NCI-H510A treated with DMSO at 0.1 percent for 48 hours (cell line): ENCODE measurements around the gene ATAD3B.
"Not testable (repeated sequence)": the region's sequence is repeated elsewhere in the genome, so short reads cannot be mapped to it uniquely, and the experiment has no call there.

Experiments
- DNase-seq: peaks from one replicate; lab custom pipeline; 2025; lab: John Stamatoyannopoulos, UW

Gene ATAD3B

GRCh38 chr1:1432951-1433803, 38.4 kb upstream of the ATAD3B start:
- peak; percentile 100 for DNase-seq

- DNase-seq: peak; percentile 74
These were observed 37.8 kb upstream of the ATAD3B start for GRCh38 chr1:1433804-1434130.

- peak; percentile 43 for DNase-seq
These were observed 37.3 kb upstream of the ATAD3B start for GRCh38 chr1:1434131-1434823.

GRCh38 chr1:1434824-1435105, 36.8 kb upstream of the ATAD3B start:
- DNase-seq: no peak

- peak; percentile 92 for DNase-seq
These were observed 36.3 kb upstream of the ATAD3B start, which contains the start of gene VWA1 for GRCh38 chr1:1435106-1435903. Gene VWA1 (plus strand): TSS chr1:1435690. CDS start chr1:1435749, 59 bp downstream.

- DNase-seq: no peak
These were observed 35.5 kb upstream of the ATAD3B start for GRCh38 chr1:1435911-1436629.

- DNase-seq: no peak
These were observed 34.9 kb upstream of the ATAD3B start for GRCh38 chr1:1436630-1437032.

- no peak for DNase-seq
These were observed 34.3 kb upstream of the ATAD3B start for GRCh38 chr1:1437033-1437903.

- DNase-seq: no peak
These were observed 33.6 kb upstream of the ATAD3B start for GRCh38 chr1:1437904-1438376.

- no peak for DNase-seq
These were observed 32.8 kb upstream of the ATAD3B start for GRCh38 chr1:1438531-1439381.

- no peak for DNase-seq
These were observed 31.9 kb upstream of the ATAD3B start for GRCh38 chr1:1439546-1440261.

- no peak for DNase-seq
These were observed 31.1 kb upstream of the ATAD3B start for GRCh38 chr1:1440262-1441001.

- DNase-seq: peak; percentile 64
These were observed 30.3 kb upstream of the ATAD3B start for GRCh38 chr1:1441002-1441888.

GRCh38 chr1:1442069-1442770, 29.3 kb upstream of the ATAD3B start:
- no peak for DNase-seq

GRCh38 chr1:1446631-1447030, 24.9 kb upstream of the ATAD3B start:
- DNase-seq: not testable (repeated sequence)

GRCh38 chr1:1449099-1449739, 22.3 kb upstream of the ATAD3B start, which contains the start of gene ATAD3C:
Gene ATAD3C (plus strand): TSS chr1:1449689. CDS start chr1:1450684, 995 bp downstream.
- no peak for DNase-seq
